HAP-1 (cell line): ENCODE data around the gene NXPH4.

Source experiments
- DNase-seq, 2 experiments: peaks; one replicate each; pipeline ENCODE4 v3.0.0-alpha.2; 2016 to 2020; ENCODE audit warnings: low spot score in 2 of 2
- H3K27me3 ChIP-seq: fragments of 250-450 bp; sonication (Bioruptor Pico); 2 replicates; pipeline ENCODE4 v1.5.1; 2020; ENCODE audit warnings: low read depth, mild to moderate bottlenecking, moderate library complexity
- H3K36me3 ChIP-seq: fragments of 250-450 bp; sonication (Bioruptor Pico); replicated peaks from 2 replicates; pipeline ENCODE4 v1.5.1; 2020; ENCODE audit warnings: mild to moderate bottlenecking
- H3K4me1 ChIP-seq: fragments of 250-450 bp; sonication (Bioruptor Pico); 2 replicates; pipeline ENCODE4 v1.5.1; 2020; ENCODE audit warnings: mild to moderate bottlenecking
- H3K4me3 ChIP-seq: fragments of 250-450 bp; sonication (Bioruptor Pico); 2 replicates; pipeline ENCODE4 v1.5.1; 2020; ENCODE audit warnings: mild to moderate bottlenecking, moderate library complexity
- H3K9me3 ChIP-seq: fragments of 250-450 bp; sonication (Bioruptor Pico); 2 replicates; pipeline ENCODE4 v1.5.1; 2020; ENCODE audit warnings: mild to moderate bottlenecking, moderate library complexity
- in situ Hi-C: fragments of 300-500 bp; cut with MboI; formaldehyde crosslinking; loops from 3 replicates; pipeline ENCODE4 v1.14.3; 2020; ENCODE audit warnings: low sequenced_read_pairs, inconsistent platforms, mixed read lengths

The NXPH4 gene

GRCh38 chr12:57270966-57271470, 54.4 kb downstream of the NXPH4 start:
- H3K36me3 ChIP-seq: peaks cover 35% of the 10 kb centered on the region
- H3K9me3 ChIP-seq: no peaks in the 10 kb centered on the region
- no peaks in the 10 kb centered on the region for H3K4me1 ChIP-seq
- no peak for DNase-seq
- in situ Hi-C loops: no loop called here
- no peaks in the 10 kb centered on the region for H3K27me3 ChIP-seq
- no peak overlapping the region for H3K4me3 ChIP-seq

- Histone ChIP-seq H3K4me3 (no peak overlapping the region), H3K4me1 (no peaks in the 10 kb centered on the region), H3K27me3 (no peaks in the 10 kb centered on the region), H3K36me3 (peaks cover 39% of the 10 kb centered on the region), H3K9me3 (no peaks in the 10 kb centered on the region)
- no peak for DNase-seq
- in situ Hi-C loops: no loop called here
Observed at GRCh38 chr12:57272337-57273151, 56.0 kb downstream of the NXPH4 start.

- no peak overlapping the region for H3K4me3 ChIP-seq
- no peaks in the 10 kb centered on the region for H3K4me1 ChIP-seq
- no peaks in the 10 kb centered on the region for H3K27me3 ChIP-seq
- no peaks in the 10 kb centered on the region for H3K9me3 ChIP-seq
- no peak for DNase-seq
- in situ Hi-C loops: no loop called here
- peaks cover 34% of the 10 kb centered on the region for H3K36me3 ChIP-seq
Observed at GRCh38 chr12:57273516-57273915, 56.9 kb downstream of the NXPH4 start.
